Epidermal melanocyte (primary cell): ENCODE data around the gene FBXO11.

ENCODE experiments used
- DNase-seq: peaks from one replicate; pipeline ENCODE4 v3.0.0; 2011; ENCODE audit warnings: low spot score; ENCODE audit not compliant: insufficient read length

The FBXO11 gene

GRCh38 chr2:47850198-47850597 lies 56.1 kb downstream of the FBXO11 start:
- DNase-seq = no peak

GRCh38 chr2:47849368-47849767 lies 56.9 kb downstream of the FBXO11 start:
- DNase-seq = no peak

- DNase-seq = no peak
Measured at GRCh38 chr2:47844162-47844561, 62.1 kb downstream of the FBXO11 start.

GRCh38 chr2:47843407-47843806 lies 62.9 kb downstream of the FBXO11 start:
- DNase-seq = no peak

- no peak for DNase-seq
Measured at GRCh38 chr2:47842846-47843245, 63.5 kb downstream of the FBXO11 start.

GRCh38 chr2:47838686-47839085 lies 67.6 kb downstream of the FBXO11 start:
- no peak for DNase-seq

GRCh38 chr2:47838249-47838648 lies 68.0 kb downstream of the FBXO11 start:
- no peak for DNase-seq

GRCh38 chr2:47833516-47833968 lies 72.8 kb downstream of the FBXO11 start:
- DNase-seq = no peak

- no peak for DNase-seq
Measured at GRCh38 chr2:47822518-47822917, 83.8 kb downstream of the FBXO11 start.

- DNase-seq = no peak
Measured at GRCh38 chr2:47819834-47820233, 86.5 kb downstream of the FBXO11 start.

GRCh38 chr2:47818777-47819176 lies 87.5 kb downstream of the FBXO11 start:
- DNase-seq = no peak

- DNase-seq = no peak
Measured at GRCh38 chr2:47815764-47816163, 90.5 kb downstream of the FBXO11 start.

GRCh38 chr2:47811668-47812067 lies 94.6 kb downstream of the FBXO11 start:
- no peak for DNase-seq

GRCh38 chr2:47810850-47811249 lies 95.4 kb downstream of the FBXO11 start:
- no peak for DNase-seq

GRCh38 chr2:47809903-47810302 lies 96.4 kb downstream of the FBXO11 start:
- no peak for DNase-seq

- no peak for DNase-seq
Measured at GRCh38 chr2:47808614-47809013, 97.7 kb downstream of the FBXO11 start.

- no peak for DNase-seq
Measured at GRCh38 chr2:47805850-47806249, 100.4 kb downstream of the FBXO11 start.

GRCh38 chr2:47803770-47804169 lies 102.5 kb downstream of the FBXO11 start:
- DNase-seq = no peak

GRCh38 chr2:47803363-47803762 lies 102.9 kb downstream of the FBXO11 start:
- no peak for DNase-seq

GRCh38 chr2:47801118-47801517 lies 105.2 kb downstream of the FBXO11 start:
- no peak for DNase-seq

GRCh38 chr2:47799031-47799609 lies 107.2 kb downstream of the FBXO11 start:
- no peak for DNase-seq

- no peak for DNase-seq
Measured at GRCh38 chr2:47798631-47799030, 107.7 kb downstream of the FBXO11 start.

GRCh38 chr2:47796090-47796697 lies 110.1 kb downstream of the FBXO11 start:
- no peak for DNase-seq
